Keratinocyte (primary cell): ENCODE measurements around the gene GNAL.

Source experiments
- EZH2 ChIP-seq: IDR thresholded peaks from one replicate; pipeline ENCODE4 v1.6.1; 2012; ENCODE audit warnings: inconsistent platforms, mild to moderate bottlenecking, low read length, moderate library complexity
- TF ChIP-seq, protein P1 (sequence below), 3 experiments: IDR thresholded peaks in 1 of 3; conservative IDR thresholded peaks in 1 of 3; optimal IDR thresholded peaks in 1 of 3; 2 replicates in 2 of 3; 3 replicates in 1 of 3; pipeline versions ENCODE3 to v1.5.1; 2011; ENCODE audit warnings: low read length in 3 of 3, mild to moderate bottlenecking in 3 of 3, moderate library complexity in 2 of 3, control low read depth in 1 of 3, inconsistent platforms in 1 of 3; ENCODE audit not compliant: insufficient read depth in 2 of 3; ENCODE audit errors: extremely low read depth in 1 of 3

DNA sequence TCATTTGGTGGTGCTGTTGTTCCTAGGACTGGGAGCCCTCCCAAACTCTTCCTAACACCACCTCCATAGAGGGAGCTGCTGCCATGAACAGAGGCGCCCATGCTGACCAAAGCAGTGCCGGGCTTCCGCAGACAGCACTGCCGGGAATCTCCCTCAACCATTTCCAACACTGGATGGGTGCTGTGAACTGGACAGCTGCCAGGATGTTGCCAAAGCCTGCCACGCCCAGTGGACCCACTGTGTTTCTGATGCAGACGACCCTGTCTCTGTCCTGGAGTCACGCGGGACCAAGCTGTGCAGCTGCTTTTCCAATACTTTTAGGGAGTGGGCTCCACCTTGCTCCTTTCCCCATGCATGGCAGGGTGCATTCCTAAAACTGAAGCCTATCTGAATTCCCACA, 16.9 kb upstream of the GNAL start:
- TF ChIP-seq, protein P1, sequence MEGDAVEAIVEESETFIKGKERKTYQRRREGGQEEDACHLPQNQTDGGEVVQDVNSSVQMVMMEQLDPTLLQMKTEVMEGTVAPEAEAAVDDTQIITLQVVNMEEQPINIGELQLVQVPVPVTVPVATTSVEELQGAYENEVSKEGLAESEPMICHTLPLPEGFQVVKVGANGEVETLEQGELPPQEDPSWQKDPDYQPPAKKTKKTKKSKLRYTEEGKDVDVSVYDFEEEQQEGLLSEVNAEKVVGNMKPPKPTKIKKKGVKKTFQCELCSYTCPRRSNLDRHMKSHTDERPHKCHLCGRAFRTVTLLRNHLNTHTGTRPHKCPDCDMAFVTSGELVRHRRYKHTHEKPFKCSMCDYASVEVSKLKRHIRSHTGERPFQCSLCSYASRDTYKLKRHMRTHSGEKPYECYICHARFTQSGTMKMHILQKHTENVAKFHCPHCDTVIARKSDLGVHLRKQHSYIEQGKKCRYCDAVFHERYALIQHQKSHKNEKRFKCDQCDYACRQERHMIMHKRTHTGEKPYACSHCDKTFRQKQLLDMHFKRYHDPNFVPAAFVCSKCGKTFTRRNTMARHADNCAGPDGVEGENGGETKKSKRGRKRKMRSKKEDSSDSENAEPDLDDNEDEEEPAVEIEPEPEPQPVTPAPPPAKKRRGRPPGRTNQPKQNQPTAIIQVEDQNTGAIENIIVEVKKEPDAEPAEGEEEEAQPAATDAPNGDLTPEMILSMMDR (optimal IDR thresholded peaks at IDR 0.05 in 1 of 3, IDR thresholded peaks at IDR 0.05 in 1 of 3, conservative IDR thresholded peaks at IDR 0.05 in 1 of 3; ENCODE audit: extremely low read depth in 1 of 3, insufficient read depth in 2 of 3, low read length in 3 of 3) = no peak
- TF ChIP-seq EZH2 = no peak
